ENCODE data around the gene FAM98B.
A peak's percentile ranks its signal among the peaks of the same experiment; 100 is the strongest.

FAM98B gene

DNA sequence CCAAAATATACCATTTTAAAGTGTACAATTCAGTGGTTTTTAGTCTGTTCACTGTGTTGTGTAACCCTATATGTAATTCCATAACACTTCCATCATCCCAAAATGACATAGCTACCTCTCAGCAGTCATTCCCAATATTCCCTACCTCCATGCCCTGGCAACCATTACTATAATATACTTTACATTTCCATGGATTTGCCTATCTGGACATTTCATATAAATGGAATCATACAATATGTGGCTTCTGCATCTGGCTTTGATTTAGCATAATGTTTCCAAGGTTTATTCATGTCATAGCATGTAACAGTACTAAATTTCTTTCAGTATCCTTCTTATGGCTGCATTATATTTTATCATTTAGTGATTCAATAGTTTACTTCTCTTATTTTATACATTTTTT, 25.3 kb downstream of the FAM98B start:
- Mint-ChIP-seq H3K27ac (peak overlapping the region; percentile 47), H3K4me1 (peaks cover 47% of the 10 kb centered on the region), H3K9me3 (no peaks in the 10 kb centered on the region), H3K4me3 (no peak overlapping the region), H3K36me3 (peaks cover 14% of the 10 kb centered on the region), H3K27me3 (no peaks in the 10 kb centered on the region)

DNA sequence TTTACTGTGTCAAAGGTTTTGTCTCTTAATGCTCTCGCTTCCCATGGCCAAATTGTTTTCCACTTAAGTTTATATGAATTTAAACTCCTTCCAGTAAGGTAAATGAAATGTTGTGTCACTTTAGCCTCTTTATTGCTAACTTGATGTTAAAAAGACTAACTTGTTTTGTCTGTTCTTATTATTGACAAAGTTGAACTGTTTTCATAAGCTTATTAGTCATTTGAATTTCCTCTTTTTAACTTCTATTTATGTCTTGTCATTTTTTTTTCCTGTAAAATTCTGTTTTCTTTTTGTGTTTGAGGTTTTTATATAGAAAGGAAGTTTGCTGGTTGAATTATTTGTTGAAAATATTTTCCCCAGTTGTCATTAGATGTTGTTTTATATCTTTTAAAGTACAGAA, 25.8 kb downstream of the FAM98B start:
- Mint-ChIP-seq H3K27ac (peak overlapping the region; percentile 84), H3K9me3 (no peaks in the 10 kb centered on the region), H3K4me3 (no peak overlapping the region), H3K36me3 (peaks cover 11% of the 10 kb centered on the region), H3K27me3 (no peaks in the 10 kb centered on the region), H3K4me1 (peaks cover 42% of the 10 kb centered on the region)

DNA sequence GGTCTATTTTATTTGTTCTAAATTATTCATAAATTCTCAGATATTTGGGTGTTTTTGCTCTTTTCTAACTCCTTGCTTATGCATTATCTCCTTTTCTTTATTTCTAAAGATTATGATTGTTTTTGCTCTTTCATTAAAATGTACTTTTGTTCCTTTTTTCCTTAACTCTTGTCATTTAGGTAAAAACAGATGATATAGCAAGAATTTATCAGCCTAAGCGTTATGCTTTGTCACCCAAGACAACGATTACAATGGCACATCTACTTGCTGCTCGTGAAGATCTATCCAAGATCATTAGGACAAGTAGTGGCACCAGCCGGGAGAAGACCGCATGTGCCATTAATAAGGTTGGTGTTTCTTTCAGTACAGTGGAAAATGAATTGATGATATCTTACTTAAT, 27.2 kb downstream of the FAM98B start:
- Mint-ChIP-seq H3K4me1 (peaks cover 44% of the 10 kb centered on the region), H3K27ac (peak overlapping the region; percentile 88), H3K4me3 (no peak overlapping the region), H3K27me3 (no peaks in the 10 kb centered on the region), H3K9me3 (no peaks in the 10 kb centered on the region), H3K36me3 (peaks cover 9% of the 10 kb centered on the region)

DNA sequence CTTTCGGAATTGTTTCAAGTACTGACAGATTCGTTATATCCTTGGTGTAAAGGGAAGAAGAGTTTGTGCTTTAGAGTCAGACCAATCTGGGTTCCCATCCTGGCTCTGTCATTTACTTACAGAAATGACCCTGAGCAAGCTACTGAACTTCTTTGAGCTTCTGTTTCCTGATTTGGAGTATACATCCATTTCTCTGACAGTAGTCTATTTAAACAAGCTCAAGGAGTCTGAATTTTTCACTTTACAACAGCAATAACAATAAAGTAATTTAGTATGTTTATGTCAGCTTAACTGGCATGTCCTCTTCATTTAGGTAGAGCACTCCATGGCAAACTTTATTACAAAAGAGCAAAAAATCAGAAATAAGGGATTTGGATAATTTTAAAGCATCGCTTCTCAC, 27.8 kb downstream of the FAM98B start:
- Mint-ChIP-seq H3K36me3 (peaks cover 9% of the 10 kb centered on the region), H3K9me3 (peaks cover 2% of the 10 kb centered on the region), H3K4me1 (peaks cover 49% of the 10 kb centered on the region), H3K27me3 (no peaks in the 10 kb centered on the region), H3K27ac (peak overlapping the region; percentile 88), H3K4me3 (no peak overlapping the region)

DNA sequence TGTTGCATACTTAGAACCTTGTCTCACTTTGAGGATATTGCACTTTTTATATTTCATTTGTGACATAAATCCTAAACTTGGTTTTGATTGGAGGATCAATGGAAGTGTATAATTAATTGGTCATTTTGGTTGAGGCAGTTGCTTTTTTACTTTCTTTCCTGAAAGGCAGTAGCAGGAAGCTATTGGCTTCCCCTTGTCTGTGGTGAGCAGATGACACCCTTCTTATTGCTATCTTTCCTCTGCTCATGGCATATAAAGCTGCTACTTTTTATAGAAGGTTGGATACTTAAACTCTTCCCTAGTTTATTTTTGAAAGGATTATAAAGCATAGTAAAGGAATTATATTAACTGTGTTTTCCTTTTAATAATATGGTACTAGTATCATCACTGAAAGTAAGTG, 28.6 kb downstream of the FAM98B start:
- Mint-ChIP-seq H3K36me3 (peaks cover 8% of the 10 kb centered on the region), H3K27me3 (no peaks in the 10 kb centered on the region), H3K4me3 (no peak overlapping the region), H3K9me3 (peaks cover 3% of the 10 kb centered on the region), H3K27ac (peak overlapping the region; percentile 88), H3K4me1 (peaks cover 57% of the 10 kb centered on the region)

DNA sequence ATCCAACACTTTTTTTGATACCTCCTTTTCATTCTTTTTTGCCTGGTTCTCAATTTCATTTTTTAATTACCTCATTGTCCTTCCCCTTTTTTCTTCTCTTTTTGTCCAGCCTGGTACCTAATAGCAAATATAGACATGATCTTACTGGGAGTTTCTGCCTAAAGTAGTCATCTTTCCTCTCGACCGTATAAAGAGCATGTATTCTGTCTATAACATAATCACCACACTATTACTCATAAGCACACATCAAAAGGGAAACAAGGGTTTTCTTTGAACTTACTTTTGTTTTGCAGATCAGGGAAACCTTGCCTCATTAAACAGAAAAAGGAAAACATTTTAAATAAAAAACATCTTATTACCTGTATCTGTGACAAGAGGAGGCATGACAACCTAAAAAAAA, 33.0 kb downstream of the FAM98B start:
- peaks cover 14% of the 10 kb centered on the region for H3K36me3 Mint-ChIP-seq
- H3K4me3 Mint-ChIP-seq, result peak overlapping the region; percentile 80
- H3K27ac Mint-ChIP-seq, result peak overlapping the region; percentile 99
- H3K27me3 Mint-ChIP-seq, result no peaks in the 10 kb centered on the region
- H3K4me1 Mint-ChIP-seq, result peaks cover 60% of the 10 kb centered on the region
- peaks cover 3% of the 10 kb centered on the region for H3K9me3 Mint-ChIP-seq

DNA sequence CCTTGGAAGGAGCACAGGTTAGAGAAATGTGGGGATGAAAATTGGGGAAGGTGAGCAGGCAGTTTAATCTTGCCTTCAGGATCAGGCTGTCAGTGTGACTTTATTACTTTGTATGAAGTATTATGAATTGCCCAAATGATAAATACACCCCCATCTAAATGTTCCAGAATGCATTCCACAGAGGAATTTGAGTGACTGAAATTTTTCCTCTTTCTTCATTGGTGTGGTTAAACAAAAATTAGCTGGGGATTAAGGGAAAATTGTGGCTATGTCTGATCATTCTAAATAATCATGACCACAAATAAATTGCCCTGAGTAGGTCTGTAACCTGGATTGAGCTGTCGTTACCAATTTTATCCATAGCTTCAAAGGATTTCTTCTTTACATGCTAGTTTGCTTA, 33.5 kb downstream of the FAM98B start:
- peaks cover 55% of the 10 kb centered on the region for H3K4me1 Mint-ChIP-seq
- H3K4me3 Mint-ChIP-seq, result peak overlapping the region; percentile 80
- peaks cover 12% of the 10 kb centered on the region for H3K36me3 Mint-ChIP-seq

DNA sequence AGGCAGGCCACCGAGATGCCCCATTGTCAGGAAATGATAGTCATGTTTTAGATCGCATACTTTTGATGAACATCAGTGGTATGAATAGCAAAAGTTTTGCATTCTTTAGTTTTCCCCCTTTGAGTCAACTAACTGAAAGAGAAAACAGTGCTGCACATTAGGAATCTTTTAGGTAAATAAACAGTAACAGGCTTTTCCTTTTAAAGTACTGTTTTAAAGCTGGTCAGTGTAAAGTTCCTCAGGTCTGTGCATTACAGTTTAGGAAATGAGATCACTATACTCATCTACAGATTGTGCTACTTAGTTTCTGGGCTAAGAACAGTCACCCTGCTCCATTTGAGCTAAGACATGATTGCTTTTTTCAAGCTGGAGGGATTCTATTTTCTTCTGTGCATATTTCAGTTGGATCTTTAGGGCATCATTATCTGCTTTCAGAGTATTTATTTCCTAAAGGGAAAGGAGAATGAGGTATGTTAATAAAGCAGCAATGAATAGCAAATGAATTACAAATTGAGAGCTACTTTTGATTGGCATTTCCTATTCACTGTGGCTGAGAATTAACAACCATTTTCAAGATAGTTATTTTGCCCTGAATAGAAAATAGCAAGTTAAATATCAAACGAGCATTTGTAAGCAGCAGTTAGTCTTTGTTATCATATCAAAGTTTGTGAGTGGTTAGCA, 36.5 kb downstream of the FAM98B start:
- Mint-ChIP-seq H3K27ac (peak overlapping the region; percentile 89), H3K27me3 (no peaks in the 10 kb centered on the region), H3K9me3 (peaks cover 3% of the 10 kb centered on the region), H3K4me3 (no peak overlapping the region), H3K4me1 (peaks cover 45% of the 10 kb centered on the region), H3K36me3 (peaks cover 17% of the 10 kb centered on the region)

More for the DNA sequence above, 33.5 kb downstream of the FAM98B start:
- Mint-ChIP-seq H3K9me3 (peaks cover 3% of the 10 kb centered on the region), H3K27me3 (no peaks in the 10 kb centered on the region), H3K27ac (peak overlapping the region; percentile 99)

DNA sequence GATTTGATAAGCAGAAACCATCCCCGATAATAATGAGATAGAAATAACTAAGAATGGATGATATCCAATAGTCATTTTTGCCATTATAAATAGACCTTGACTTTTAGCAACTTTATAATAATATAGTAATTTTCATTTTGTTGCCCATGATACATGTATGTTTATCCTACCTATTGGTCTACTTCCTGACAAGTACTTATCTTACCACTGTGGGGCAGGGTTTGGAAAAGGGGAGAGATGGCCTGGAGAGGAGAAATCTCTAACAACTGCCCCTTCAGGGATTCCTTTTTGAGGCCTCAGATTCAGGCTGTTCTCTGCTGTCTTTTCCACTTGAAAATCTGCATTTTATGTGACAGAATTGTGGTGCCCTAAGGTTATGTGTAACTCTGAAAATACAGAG, 42.2 kb downstream of the FAM98B start:
- H3K27ac Mint-ChIP-seq, result peak overlapping the region; percentile 87
- no peaks in the 10 kb centered on the region for H3K27me3 Mint-ChIP-seq
- no peaks in the 10 kb centered on the region for H3K9me3 Mint-ChIP-seq
- no peak overlapping the region for H3K4me3 Mint-ChIP-seq
- peaks cover 31% of the 10 kb centered on the region for H3K36me3 Mint-ChIP-seq
- H3K4me1 Mint-ChIP-seq, result peaks cover 25% of the 10 kb centered on the region

DNA sequence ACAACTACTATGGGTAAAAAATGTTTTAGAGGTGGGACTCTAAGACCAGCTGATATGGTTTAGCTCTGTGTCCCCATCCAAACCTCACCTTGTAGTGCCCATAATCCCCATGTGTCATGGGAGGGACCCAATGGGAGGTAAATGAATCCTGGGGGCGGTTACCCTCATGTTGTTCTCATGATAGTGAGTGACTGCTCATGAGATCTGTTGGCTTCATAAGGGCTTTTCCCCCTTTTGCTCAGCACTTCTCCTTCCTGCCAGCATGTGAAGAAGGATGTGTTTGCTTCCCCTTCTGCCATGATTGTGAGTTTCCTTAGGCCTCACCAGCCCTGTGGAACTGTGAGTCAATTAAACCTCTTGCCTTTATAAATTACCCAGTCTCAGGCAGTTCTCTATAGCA, 45.7 kb downstream of the FAM98B start:
- Mint-ChIP-seq H3K9me3 (no peaks in the 10 kb centered on the region), H3K27ac (peak overlapping the region; percentile 89), H3K4me1 (peaks cover 23% of the 10 kb centered on the region), H3K36me3 (peaks cover 33% of the 10 kb centered on the region), H3K27me3 (no peaks in the 10 kb centered on the region), H3K4me3 (no peak overlapping the region)

DNA sequence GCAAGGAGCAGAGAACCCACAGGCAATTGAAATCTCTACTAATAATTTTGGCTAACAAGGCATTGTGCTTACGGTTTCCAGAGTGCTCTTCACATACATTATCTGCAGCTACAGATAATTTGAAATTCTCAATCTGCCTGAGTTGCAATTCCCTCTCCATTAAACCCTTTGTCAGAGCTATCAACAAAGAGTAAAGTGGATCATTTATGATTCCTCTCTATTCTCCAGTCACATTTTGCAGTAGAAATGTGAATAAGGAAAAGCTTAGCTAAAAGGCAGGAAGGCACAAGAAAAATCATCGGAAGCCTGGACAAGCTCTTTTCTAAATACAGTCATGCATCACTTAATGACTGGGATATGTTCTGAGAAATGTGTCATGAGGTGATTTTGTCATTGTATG, 49.6 kb downstream of the FAM98B start:
- H3K36me3 Mint-ChIP-seq, result peaks cover 30% of the 10 kb centered on the region
- peaks cover 12% of the 10 kb centered on the region for H3K4me1 Mint-ChIP-seq
- peak overlapping the region; percentile 68 for H3K27ac Mint-ChIP-seq
- H3K9me3 Mint-ChIP-seq, result no peaks in the 10 kb centered on the region
- H3K27me3 Mint-ChIP-seq, result no peaks in the 10 kb centered on the region
- H3K4me3 Mint-ChIP-seq, result no peak overlapping the region

DNA sequence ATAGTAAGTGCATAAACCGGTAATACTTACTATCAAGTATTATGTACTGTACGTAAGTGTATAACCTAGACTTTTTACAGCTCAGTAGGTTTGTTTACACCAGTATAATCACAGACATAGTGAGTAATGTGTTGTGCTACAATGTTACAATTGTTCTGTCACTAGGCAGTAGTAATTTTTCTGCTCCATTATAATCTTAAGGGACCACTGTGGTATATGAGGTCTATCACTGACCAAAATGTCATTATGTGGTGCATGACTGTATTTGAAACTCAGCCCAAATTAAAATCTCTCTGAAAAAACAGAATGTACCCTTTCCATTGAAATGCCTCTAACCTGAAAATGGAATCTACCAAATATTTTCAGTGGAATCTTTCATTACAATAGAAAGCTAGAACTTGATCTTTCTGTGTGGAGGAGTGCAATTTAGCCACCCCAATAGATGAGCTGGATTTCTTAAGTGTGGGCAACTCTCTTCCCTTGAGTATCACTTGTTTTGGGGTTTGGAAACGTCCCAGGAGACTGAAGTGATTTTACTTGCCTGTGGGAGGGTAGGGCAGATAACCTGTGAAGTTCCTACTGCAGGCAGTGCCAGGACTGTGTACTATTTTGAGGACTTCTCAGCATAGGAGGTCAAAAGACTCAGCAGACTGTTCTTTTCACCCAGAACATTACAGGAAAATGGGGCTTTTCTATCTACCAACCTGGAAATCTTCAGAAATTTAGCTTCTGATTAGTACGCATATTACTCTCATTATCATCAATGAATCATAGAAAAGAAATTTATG, 50.9 kb downstream of the FAM98B start:
- Mint-ChIP-seq H3K36me3 (peaks cover 21% of the 10 kb centered on the region), H3K9me3 (no peaks in the 10 kb centered on the region), H3K27ac (peak overlapping the region; percentile 89)

DNA sequence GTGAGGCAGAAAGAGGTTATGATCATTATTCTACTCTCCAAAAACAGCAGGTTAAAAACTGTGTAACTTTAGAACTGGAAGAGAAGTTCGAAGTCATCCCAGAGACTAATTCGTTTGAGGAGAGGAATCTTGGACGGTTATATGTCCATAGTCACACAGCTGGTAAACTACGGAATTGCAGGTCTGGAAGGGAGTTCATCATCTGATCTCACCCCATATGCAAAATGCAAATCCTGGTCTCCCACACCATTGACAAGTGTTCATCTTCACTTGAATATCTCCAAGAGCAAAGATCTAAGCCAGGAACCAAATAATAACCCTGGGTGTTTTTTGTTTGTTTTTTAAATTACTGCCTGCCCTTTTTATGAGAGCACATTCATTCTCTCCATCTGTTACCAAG, 53.1 kb downstream of the FAM98B start:
- Mint-ChIP-seq H3K27me3 (no peaks in the 10 kb centered on the region), H3K9me3 (no peaks in the 10 kb centered on the region), H3K27ac (peak overlapping the region; percentile 57), H3K4me3 (no peak overlapping the region), H3K4me1 (peaks cover 11% of the 10 kb centered on the region), H3K36me3 (peaks cover 12% of the 10 kb centered on the region)

More for the DNA sequence above, 50.9 kb downstream of the FAM98B start:
- no peaks in the 10 kb centered on the region for H3K27me3 Mint-ChIP-seq
- H3K4me1 Mint-ChIP-seq, result peaks cover 14% of the 10 kb centered on the region
- H3K4me3 Mint-ChIP-seq, result no peak overlapping the region

DNA sequence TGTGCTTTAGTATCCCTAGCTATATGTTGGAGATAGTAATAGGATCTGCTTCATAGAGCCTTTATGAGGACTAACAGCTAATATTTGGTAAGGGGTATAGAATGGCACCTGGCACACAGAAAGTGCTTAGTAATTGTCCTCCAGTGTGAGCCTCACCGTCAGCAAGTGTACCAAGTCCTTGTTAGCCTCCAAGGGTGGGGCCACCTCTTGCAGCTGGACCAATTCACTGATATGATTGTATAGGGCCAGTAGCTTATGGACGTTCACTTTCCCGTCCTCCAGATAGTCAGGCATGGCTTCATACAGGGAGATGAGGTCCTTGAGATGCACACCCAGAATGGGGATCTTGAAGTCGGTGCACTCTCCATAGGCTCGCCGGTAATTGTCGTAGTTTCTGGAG, 53.6 kb downstream of the FAM98B start:
- Mint-ChIP-seq H3K9me3 (no peaks in the 10 kb centered on the region), H3K36me3 (peaks cover 12% of the 10 kb centered on the region)

DNA sequence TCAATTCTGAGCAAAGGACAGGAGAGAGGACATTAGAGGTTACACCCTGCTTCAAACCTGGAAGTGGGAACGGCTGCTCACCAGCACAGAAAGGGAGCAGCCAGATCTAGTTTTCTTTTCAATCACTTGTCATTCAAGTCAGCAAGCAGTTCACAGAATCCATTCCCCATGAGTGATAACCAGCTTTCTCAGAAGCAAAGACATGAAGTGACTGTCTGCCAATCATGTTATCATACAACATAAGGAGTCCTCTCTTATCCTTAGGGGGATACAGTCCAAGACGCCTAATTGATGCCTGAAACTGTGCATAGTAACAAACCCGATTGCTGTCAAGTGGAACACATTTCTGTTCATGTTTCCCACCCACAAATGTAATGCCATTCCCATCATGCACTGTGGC, 54.7 kb downstream of the FAM98B start:
- peak overlapping the region; percentile 70 for H3K27ac Mint-ChIP-seq
- H3K36me3 Mint-ChIP-seq, result peaks cover 13% of the 10 kb centered on the region
- H3K4me1 Mint-ChIP-seq, result peaks cover 11% of the 10 kb centered on the region
- no peaks in the 10 kb centered on the region for H3K9me3 Mint-ChIP-seq
- H3K27me3 Mint-ChIP-seq, result no peaks in the 10 kb centered on the region
- no peak overlapping the region for H3K4me3 Mint-ChIP-seq

More for the DNA sequence above, 53.6 kb downstream of the FAM98B start:
- H3K4me3 Mint-ChIP-seq, result no peak overlapping the region
- H3K27me3 Mint-ChIP-seq, result no peaks in the 10 kb centered on the region
- peaks cover 11% of the 10 kb centered on the region for H3K4me1 Mint-ChIP-seq
- H3K27ac Mint-ChIP-seq, result peak overlapping the region; percentile 57

DNA sequence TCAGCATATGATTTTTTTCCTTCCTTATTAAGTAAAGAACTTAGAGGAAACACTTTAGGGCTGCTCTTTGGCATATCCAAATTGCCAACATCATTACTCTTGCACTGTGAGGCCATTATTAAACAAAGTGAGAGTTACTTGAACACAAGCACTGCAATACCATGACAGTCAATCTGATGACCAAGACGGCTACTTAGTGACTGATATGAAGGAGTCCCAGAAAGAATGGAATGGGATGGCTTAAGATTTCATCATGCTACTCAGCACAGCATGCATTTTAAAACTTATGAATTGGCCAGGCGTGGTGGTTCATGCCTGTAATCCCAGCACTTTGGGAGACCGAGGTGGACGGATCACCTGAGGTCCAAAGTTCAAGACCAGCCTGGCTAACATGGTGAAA, 55.2 kb downstream of the FAM98B start:
- Mint-ChIP-seq H3K27ac (peak overlapping the region; percentile 70), H3K27me3 (no peaks in the 10 kb centered on the region), H3K36me3 (peaks cover 12% of the 10 kb centered on the region), H3K4me1 (peaks cover 11% of the 10 kb centered on the region), H3K9me3 (no peaks in the 10 kb centered on the region), H3K4me3 (no peak overlapping the region)
